HG02763 (cell line): Measurements from ENCODE around the gene MYH9.

ENCODE experiments used
- ATAC-seq: cut with Tn5 transposase; IDR thresholded peaks from one replicate; pipeline ENCODE4 v1.9.1; 2021; ENCODE audit warnings: mild to moderate bottlenecking, moderate library complexity; ENCODE audit not compliant: unreplicated experiment

Gene MYH9

DNA sequence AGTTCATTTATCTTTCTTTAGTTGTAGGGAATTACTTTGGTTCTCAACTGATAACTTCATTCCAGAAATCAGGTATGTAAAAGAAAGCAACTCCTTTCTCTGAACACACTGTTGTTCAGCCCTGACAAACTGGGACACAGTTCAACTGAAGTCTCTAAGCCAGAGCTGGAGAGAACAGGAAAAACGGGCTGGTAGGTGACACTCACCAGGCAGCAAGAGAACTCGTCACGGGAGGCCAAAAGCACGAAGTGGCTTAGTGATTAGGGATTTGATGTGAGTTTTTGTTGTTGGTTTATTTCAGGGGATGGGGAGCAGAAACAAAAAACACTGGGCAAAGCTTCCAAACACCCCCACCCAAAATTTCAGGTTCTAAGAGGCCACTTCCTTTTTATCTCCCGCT is 54.1 kb downstream of the MYH9 start:
- no peak for ATAC-seq

DNA sequence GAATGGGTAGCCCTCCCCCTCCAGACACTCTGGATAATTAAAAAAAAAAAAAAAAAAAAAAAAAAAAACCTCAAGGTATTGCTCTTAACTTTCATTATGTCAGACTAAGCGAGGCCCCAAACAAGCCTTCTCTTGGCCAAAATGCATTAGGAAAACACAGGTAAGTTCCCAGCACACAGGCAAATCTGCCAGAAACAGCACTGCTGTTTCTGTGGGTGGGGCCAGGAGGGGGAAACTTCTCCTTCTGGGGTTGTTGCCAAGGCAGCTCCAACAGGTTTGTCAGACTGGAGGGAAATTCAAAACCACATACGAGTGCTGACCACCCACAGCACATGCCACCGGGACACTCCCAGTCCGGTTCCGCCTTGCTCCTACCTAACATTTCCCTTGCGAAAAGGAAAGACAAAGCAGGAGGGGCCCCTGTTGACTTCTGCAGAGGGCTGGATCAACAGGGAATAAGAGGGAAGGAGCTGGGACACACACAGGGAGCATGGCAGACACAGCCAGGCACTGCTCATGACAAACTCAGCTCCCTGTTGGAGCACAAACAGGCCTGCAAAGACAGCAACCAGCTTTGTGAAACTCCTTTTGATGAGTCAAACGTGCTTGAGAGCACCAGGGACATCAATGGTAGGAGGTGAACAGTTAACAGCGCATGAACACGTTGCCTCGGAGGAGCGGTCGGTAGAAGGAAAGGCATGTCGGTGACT is 55.0 kb downstream of the MYH9 start:
- no peak for ATAC-seq

DNA sequence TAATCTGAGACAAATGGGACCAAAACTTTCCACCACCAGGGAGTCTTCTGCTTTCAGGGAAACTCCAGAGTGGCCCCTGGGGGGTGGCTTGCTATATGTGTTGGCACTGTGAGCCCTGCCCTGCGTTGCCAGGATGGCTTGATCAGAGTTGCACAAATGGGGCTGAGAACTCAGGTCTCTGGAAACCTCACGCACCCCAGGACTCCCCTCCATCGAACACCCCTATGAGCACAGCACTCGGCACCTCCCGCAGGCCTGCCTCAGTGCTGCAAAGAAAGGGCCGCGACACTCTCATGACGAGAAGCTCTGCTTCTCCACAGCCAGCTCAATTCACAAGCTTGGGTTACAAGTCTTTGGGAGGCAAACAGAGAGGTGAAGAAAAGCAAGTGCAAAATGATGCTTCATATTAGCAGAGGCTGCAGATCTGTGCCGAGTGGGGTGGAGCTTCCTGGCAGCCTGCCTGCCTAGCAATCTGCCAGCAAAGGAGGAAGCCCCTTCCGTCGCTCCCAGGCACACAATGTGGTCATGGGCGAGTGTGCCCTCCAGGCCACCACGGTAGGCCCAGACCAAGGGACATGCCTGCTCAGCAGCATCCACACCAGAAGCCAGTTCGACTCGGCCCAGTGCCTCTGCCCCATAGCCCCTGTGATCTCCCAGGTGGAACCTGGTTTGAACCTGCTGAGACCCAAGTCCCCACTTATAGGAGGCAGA is 55.7 kb downstream of the MYH9 start:
- ATAC-seq = no peak

DNA sequence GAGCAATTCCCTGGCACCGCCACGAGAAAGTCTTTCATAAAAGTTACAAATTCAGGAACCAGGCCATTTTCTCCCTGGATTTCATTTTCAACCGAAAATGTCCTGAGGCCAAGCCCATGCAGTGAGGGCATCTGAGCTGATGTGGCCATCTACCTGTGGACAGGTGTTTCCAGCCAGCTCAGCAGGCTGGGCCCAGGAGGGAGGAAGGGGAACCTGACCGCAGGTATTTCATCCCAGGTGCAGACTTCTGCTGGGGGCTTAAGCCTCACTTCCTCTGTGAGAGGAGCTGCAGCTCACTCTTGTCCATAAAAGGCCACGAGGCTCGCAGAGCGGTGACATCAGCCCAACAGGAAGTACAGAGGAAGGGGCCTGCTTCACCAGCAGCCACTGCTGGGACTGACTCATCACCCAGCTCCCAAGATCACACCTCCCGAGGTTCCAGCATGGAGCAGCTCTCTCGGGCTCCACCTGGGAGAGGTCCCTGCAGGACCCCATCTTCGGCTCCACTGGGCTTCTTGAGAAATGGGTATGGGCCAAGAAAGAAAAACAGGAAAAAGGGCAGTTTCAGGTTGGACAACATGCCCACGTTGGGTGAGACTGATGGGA is 56.4 kb downstream of the MYH9 start:
- peak; percentile 40 for ATAC-seq

DNA sequence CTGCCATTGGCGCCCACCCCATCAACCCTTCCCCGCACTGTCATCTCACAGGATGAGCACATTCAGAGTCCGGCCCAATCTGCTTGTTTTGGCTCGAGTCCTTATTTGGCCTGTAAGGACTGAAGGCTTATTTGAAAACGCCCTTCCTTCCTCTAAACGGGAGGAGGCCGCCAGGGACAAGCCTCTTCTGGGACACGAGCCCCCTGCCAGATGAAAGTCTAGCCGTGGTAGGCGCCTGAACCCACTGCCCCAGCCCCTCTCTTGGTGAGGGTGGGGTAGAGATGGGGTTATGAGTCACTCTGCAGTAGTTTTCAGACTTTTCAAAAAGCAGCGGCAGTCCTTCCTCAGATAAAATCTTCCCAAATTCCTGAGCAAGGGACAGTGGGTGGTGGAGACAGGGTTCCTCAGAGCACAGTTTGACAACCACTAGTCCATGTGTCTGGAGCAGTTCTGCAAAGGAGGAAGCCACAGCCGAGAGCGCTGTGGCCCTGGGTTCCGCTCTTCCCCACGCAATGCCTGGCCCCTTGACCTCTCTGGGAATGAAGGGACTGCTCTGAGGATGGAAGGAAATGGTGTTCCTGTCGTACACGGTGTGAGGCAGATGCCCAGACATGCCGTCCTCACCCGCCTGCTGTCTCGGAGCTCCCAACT is 57.0 kb downstream of the MYH9 start:
- no peak for ATAC-seq

DNA sequence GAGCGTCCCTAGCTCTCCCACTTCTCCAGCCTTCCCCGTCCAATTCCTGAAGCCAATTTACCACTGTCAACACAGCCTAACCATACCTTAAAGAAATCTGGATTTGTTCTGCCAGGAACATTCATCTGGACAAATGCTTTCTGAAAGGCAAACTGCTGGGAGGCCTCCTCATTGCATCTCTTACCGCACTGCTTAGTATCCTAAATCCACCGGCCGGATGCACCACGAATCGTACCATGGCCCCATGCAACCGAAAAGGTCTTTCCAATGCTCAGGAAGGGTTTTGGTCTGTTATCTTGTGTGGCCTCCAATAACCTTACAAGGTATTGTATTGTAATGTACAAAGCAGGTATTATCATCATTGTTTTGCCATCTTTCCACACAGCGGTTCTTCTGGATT is 57.6 kb downstream of the MYH9 start:
- no peak for ATAC-seq

DNA sequence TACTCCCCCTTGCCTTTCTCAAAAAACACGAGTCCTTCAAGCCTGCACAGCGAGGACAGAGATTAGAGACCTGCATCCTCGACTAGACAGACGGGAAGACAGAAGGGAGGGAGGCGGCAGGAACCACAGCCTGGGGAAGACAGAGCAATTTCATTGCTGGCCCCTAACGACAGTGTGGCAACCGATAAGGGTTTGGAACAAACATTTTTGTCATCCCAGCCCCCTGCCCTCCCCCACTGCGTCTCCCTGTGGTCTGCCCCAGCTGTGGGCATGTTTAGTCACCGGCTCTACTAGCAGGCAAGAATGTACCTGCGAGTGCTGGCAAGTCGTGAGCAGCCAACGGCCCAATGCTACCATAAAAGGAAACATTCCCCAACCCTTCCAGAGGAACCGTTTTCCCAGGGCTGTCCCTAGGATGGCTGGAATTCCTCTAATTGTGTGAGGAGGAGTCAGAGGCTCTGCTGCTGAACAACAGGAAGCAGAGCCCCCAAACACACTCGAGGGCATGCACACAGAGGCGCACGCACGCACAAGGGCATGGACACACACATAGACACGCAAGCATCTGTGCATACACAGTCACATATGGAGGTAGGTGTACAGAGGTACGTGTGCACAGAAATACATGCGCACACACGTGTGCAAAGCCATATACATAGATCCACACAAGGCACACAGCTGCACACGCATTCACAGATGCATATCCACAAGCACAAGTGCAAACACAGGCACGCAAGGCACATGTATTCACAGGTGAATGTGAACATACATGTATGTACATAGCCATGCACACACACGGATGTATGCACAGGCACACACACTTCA is 58.3 kb downstream of the MYH9 start:
- ATAC-seq = no peak

DNA sequence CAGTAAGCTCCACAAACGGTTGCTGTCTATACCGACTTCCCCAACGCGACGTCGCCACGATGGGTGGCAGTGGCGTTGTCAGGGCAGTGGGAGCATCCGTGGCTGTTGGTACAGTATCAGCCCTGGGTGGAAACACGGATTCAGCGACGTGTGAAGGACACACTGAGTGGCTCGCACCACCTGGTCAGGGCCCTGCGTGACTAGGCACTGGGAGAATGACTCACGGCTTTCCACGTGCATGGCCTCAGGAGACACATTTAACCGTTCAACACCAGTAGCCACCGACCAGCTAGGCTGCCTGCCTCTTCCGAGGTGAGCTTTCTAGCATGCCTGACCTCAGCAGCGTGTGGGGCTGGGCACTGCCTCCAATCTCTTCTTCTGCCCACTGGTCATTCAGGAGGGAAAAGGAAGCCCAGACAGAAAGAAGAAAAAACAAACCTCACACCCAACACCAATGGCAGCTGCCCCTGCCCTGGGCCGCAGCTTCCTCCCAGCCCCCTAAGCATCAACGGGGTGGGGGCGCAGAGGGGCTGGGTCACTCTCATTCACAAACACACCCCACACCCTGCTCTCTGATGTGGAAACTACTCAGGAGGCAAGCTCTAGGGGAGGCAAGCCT is 59.0 kb downstream of the MYH9 start:
- ATAC-seq = no peak

DNA sequence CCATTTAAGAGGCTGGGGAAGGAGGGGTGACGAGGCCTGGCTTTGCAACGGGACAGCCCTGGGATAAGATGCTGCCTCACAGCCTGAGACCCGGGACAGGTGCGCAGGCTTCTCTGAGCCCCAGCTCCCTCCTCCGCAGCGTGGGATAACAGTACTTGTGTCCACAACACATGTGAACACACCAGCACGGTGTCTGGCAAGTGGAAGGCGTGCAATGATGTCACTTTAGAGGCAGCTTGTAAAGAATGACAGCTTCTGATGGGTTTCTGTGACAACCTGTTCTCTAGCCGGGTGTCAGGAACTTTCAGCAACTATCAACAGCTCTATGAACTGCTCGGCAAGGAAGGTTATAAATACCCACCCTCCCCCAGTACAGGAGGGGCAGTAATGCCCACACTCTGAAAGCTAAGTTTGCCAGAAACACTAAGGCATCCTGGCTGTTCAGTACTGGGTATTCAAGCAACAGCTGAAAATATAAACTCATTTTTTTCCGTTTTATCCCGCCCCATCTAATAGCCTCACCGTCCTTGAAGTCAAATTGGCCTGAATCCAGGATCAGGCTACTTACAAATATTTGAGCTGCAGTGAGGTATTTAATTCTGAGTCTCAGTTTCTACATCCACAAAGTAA is 59.7 kb downstream of the MYH9 start:
- ATAC-seq = no peak

DNA sequence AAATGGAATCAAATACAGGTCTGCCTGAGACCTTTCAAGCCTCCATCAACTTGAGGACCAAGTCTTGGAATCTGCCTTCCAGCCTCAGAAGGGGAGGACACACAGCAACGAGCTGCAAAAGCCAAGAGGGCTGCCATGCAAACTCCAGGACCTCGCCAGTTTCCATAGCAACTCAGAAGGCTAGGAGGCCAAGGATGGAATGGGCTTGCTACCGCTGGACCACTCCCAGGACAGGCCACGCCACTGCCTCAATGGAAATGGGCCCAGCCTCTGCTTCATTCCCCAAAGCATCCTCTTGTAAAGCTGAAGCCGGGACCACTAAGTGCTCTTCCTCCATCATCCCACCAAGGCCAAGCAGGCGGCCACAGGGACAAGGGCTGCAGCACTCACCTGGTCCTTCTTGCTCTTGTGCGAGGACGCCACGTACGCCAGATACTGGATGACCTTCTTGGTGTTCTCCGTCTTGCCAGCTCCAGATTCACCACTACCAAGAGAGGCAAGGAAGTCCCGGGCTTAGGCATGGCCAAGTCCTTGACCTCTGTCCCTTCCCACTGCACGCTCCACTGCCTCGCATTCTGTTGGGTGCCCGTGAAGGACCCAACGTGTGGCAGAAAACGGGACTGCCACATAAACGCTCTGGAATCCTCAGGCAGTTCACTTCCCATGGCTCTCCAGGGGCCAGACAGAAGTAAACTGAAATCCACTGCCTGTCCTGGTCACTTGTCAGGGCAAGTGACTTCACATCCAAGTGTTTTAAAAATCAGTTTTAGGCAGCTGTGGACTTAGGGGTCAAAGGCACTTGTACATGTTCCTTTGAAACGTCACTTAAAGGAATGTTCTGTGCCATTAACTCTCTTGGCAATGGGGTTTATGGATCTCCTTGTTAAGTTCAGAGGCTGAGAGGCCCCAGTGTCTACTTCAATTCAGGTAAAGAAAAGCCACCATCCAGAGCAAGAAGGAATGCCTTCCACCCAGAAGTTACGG is 61.3 kb downstream of the MYH9 start:
- no peak for ATAC-seq

DNA sequence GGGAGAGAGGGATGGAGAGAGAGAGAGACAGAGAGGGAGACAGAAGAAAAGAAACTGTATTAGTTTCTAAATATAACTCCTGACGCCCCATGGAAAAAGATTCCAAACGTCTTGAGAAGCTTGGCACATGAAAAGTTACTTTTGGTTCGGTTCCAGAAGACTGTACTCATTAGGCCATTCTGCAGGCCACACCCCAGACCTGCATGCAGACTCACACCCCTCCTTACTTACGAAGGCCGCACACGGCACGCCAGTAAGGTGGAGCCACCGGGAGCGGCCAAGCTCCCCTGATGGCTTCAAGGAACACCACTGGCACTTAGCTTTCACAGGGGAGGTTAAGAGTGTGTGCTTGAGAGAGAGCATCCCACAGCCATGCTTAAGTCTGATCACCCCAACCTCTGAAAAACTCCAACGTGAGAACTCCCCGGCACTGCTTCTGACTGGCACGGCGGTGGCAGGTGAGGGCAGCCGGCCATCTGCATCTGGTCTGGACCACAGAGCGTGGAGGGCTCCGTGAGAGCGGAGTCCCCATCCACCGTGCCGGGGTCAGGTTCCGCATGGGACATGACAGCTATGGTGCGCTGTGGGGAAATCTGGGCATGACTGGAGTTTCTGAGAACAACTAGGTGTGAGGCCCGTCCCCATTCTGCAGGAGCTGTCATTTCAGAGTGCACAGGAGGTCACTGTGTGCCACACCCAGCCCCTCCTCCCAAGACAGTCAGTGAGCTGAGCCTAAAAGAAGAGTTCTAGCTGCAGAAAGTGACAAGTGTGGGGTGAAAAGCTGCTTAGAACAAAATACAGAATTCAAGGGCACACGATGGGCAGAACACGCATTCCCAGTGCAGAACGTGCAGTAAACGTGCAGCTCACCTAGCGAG is 62.4 kb downstream of the MYH9 start:
- no peak for ATAC-seq

DNA sequence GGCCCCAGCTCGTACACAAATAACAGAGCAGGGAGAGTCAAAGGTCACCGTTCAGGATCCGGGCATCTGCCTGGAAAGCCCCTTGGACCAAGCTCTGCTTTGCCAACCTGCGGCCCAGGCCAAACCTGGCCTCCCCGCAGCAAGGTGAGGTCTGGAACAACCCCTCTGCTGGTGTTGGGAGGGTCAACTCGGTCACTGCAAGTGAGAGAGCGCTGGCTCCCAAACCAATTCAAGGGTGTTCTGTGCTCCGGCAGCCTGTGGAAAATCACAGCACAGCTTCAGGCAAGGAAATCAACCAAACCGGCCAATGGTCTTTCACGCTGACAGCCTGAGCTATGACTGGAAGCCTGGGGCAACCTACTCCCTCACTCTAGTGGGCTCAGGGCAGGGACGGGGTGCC is 63.4 kb downstream of the MYH9 start:
- ATAC-seq = no peak

DNA sequence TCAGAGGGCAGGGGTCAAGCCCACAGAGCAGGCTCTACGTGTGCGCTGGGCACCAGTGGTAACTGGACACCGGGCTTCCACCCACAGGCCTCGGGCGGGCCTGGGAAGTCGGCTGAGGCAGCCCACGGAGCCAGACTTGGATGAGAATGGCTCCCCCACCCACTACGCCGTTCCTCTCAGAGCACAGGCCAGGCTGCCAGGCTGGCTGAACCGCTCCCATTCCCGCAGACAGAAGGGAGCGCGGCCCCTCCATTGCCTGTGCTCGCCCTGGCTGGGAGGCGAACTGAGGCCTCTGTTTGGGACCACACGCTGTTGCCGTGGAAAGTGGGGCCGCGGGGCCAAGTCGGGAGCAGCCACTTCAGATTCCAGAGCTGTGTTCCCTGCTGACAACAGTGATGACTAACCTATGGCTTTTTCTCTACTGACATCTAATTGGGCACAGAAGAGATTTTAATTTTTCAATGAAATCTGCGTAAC is 63.9 kb downstream of the MYH9 start:
- no peak for ATAC-seq

DNA sequence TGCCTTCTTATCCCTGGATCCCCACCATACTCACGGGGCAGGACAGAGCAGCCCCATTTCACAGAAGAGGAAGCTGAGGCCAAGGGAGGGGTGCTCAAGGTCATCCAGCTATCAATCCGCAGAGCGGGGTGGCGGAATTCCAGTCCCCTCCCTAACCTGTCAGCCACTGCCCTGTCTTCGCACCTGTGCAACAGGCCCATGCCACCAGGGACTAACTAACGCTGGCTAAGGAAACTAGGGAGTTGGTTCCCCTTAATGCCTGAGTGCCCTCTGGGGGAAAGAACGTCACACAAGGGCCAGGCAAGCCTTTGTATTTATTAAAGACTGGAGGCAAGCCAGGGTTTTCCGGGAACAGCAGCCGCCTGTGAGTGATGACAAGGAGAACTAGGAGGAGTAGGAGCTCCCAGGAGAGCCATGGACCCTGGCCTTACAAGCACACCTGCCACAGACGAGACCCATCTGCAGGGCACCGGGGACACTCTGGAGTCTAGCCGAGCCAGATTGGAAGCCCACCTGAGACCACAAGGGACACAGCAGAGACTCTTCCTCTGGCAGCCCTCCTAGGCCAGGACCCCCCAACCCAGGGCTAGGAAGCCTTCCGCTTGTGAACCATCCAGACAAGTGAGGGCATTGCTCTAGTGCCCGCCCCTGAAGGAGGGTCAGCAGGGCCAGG is 64.4 kb downstream of the MYH9 start:
- ATAC-seq = no peak

DNA sequence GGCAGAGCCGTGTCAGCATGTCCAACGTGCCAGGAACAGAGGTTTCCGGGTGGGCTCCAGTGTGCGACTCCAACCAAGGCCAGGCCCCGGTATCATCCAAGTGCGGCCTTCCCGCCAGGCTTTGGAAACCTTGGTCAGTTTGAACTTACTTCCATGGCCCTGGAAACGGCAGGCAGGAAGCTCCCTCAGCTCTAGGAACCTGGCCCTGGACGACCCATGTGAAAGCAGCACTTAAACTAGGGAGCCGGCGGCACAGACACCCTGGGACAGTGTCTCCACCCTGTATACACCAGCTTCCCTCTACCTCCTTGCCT is 65.2 kb downstream of the MYH9 start:
- no peak for ATAC-seq

DNA sequence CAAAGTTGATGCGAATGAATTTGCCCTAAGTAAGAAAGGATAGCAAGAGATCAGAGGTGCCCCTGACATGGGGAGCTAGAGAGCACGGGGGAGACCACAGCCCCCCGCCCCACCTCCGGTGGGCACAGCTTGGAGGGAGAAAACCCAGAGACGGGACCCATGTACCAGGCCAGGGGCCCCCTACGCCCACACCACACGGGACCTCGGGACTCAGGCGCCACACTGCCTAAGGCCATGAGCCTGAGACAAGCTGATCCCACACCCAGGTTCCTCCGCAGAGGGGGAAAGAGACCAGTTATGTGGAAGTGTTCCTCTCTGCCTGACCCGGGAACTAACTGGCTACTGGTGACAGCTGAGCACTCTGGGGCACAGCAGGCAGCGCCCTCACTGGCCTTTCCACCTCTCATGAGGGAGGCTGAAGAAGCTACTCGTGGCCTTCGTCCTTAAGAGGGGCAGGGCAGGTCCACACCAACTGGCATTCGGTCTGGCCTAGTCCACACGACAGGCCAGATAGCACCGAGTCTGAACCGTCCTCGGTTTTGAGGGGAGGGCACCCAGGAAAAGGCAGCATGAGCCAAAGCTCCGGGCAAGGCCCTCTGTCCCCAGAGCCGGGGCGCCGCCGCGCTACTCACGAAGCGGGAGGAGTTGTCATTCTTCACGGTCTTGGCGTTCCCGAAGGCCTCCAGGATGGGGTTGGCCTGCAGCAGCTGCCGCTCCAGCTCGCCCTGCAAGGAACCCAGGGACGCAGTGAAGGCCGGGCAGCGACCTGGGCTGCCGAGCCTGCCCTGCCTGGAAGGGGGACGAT is 65.8 kb downstream of the MYH9 start:
- no peak for ATAC-seq

DNA sequence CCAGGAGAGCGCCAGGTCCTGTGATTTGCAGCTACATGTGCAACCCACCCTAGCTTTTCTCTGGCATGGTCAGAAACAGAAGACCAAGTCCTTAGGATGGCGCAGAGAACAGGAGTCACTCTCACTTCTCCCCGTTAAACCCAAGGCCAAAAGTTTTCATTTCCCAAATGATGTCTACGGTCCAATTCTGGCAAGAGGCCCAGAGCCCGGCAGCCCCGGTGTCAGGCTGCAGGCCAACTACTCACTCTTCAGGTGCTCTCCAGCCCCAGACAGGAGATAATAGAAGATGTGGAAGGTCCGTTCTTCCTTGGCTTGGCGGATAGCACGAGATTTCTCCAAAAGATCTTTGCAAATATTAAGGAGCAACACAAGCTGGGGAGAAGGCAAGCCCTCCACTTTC is 67.2 kb downstream of the MYH9 start:
- no peak for ATAC-seq
